ENCODE data around the gene NARS2. TPM values are rescaled to one million over a fixed set of nuclear protein-coding genes. Genes with fewer than 3 reads are reported as not detected.

The NARS2 gene
- total RNA-seq, 1 donor from 2014 or later: 15.6 TPM

DNA sequence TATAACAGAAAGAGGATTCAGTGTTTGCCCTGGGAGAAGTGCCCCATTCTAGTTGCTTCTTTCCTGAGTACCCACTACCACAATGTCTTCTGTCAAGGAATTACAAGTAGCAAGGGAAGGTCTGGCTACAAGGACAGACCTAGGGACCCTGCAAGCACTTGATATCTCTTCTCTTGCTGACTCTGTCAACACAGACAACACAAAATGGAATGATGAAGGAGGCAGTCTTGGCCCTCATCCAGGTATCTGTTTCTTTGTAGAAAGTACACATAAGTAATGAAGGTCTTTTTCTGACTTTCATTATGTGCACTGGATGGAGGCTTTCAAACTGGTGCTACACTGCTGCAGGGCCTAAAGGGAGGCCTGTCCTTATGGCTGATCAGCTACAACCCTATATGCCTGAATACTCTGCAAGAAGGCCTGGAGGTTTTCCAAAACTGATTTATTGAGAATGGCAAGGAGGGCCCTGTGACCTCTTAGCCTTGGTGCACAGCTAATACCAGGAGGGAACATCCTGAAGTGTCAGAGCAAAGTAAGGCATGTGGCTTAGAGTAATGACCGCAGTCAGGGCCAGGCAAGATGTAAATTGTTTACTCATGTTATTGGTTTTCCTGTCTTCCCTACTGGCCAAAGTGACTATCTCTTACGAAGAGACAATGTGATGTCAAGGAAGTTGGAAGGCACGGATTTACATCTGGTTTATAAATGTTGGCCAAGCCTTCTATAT is 188.3 kb downstream of the NARS2 start:
- no peaks in the 10 kb centered on the region for H3K27me3 ChIP-seq (ENCODE audit: low read depth)
- H3K9me3 ChIP-seq: peaks cover 4% of the 10 kb centered on the region
- ATAC-seq (no peak), DNase-seq (no peak)
- no peak overlapping the region for H3K27ac ChIP-seq
- TF ChIP-seq, protein P1, sequence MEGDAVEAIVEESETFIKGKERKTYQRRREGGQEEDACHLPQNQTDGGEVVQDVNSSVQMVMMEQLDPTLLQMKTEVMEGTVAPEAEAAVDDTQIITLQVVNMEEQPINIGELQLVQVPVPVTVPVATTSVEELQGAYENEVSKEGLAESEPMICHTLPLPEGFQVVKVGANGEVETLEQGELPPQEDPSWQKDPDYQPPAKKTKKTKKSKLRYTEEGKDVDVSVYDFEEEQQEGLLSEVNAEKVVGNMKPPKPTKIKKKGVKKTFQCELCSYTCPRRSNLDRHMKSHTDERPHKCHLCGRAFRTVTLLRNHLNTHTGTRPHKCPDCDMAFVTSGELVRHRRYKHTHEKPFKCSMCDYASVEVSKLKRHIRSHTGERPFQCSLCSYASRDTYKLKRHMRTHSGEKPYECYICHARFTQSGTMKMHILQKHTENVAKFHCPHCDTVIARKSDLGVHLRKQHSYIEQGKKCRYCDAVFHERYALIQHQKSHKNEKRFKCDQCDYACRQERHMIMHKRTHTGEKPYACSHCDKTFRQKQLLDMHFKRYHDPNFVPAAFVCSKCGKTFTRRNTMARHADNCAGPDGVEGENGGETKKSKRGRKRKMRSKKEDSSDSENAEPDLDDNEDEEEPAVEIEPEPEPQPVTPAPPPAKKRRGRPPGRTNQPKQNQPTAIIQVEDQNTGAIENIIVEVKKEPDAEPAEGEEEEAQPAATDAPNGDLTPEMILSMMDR (IDR thresholded peaks at IDR 0.05): no peak
- no peaks in the 10 kb centered on the region for H3K36me3 ChIP-seq
- intact Hi-C loops (cut with DNase I): no loop called here
- no peak overlapping the region for H3K4me3 ChIP-seq
- peaks cover 24% of the 10 kb centered on the region for H3K4me1 ChIP-seq

Other genes starting within 250 kb of the NARS2 start
- 64.2 TPM for gene GAB2, start 157.0 kb downstream of the NARS2 start, total RNA-seq